NCI-H1436 treated with DMSO at 0.1 percent for 48 hours (cell line): Measurements from ENCODE around the gene ZMYM4.
"Not testable (repeated sequence)": the region's sequence is repeated elsewhere in the genome, so short reads cannot be mapped to it uniquely, and the experiment has no call there.

ENCODE experiments used
- DNase-seq: peaks from one replicate; lab custom pipeline; 2025; lab: John Stamatoyannopoulos, UW

ZMYM4 gene

DNA sequence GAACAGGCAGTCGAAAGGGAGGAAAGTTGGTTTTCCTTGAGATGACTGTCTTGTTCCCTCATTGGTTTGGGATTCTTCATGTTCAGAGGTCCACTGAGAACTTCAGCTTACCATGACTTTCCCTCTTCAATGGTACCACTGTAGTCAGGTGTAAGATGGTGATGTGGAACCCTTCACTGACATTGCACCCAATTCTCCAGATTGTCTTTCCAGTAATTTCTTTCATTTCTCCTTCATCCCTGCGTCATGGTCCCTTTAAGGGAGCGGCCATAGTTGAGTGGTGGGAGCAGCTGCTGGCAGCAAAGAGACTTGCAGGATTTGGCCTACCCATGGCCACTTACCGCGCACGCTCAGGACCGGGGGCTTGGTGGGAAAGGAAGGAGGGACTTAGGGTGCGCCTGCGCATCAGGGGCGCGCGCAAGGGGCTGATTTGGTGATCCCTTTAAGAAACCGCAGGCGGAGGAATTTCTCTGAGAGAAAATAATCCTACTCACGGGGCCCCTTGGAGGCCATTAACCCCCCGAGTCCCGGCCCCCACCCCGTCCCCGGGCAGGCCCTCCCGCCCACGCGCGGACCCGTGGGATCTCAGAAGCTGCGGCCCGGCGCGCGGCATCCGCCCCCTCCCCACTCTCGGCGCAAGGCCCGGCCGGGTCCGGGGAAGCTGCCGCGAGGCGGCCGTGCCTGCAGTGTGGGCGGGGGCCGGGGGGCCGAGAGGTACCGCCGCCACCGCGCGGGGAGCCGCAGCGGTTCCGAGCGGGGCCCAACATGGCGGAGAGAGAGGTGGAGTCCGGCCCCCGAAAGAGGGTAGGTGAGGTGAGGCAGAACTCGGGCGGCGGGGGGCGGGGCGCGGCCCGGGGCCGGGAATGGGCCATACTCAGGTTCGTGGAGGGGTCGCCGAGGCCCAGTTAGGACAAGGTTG lies at the start of gene ZMYM4:
ZMYM4 (plus strand) TSS at position 428 of the 919 bp plus-strand sequence; CDS start at position 766, 338 bp downstream.
- peak; percentile 68 for DNase-seq

GRCh38 chr1:35220976-35221375 lies 47.5 kb upstream of the ZMYM4 start:
- no peak for DNase-seq

DNA sequence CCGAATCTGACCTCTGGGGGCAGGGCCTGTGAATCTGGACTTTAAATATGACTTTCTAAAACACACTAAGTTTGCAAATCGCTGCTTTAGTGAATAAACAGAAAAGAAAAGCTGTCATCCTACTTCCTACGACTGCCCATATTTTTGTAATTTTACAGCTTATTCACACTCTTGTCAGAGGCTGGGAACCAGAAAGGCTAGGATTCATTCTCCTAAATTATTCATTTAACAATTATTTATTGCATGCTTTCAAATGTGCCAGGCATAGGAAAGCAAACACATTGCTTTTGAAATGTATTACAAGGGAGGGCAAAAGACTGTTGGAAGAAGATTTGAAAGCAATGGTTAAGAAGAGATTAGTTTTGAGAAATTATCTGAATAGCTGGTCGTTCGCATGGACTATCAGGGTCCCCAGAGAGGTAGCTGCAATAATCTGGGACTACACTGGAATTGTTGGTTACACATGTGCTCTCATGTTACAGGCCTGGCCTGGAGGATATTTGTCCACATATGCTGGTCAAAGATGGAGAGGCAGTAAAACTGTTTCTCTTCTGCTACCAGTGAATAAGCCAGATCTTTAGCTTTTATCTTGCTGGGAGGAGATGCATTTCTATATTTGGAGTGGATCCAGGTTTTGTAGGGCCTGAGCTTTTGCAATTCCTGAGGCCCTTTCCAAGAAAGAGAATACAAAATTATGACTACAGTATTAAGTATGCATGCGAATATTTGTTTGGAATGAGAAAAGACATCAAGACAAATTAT lies 46.0 kb upstream of the ZMYM4 start:
- no peak for DNase-seq

GRCh38 chr1:35223084-35223630 lies 45.4 kb upstream of the ZMYM4 start:
- DNase-seq, result no peak

DNA sequence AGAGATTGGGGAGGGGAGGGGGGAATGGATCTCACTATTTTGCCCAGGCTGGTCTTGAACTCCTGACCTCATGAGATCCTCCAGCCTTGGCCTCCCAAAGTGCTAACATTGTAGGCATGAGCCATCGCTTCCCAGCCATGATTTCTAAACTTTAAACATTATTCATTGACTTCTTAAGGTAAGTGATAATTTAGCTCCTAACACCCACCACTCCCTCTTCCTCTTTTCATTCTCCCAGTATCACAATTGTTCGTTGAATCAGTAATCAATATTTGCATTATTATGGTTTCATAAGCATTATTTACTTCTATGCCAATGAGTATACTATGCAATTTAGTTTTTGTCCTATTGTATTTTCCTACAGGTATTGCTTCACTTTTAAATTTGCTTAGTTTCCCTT lies 42.0 kb upstream of the ZMYM4 start:
- DNase-seq, result no peak

DNA sequence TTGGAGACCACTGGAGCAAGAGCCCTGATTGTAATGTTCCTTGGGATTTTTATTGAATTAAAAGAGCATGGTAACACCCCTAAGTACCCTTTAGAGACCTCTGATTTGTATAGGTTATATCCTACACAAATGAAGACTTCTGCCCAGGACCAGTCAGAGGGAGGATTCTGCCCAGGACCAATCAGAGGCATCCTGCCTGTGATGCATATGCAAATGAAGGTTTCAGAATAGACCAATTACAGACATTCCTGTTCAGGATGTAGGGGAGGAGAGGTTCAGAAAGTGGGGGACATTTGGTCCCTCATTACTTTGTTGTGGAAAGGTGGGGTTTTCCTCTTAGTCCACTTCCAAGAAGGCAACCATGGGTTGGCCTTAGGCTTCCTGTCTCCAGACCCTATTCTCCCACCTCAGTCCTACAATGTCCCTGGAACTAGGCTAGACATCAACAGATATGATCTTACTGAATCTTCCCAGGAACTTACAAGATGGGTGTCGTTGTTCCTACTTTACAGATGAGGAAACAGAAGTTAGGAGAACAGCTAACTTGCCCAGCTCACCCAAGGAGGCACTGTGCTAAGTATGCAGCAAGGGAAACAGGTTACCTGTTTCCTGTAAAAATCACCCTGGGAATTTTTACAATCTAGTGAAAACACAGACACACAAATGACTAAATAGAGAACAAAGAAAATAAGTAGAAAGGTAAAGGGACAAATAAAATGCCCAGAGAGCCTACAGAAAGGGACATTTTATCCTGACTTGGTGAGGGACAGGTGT lies 38.7 kb upstream of the ZMYM4 start:
- DNase-seq, result no peak

GRCh38 chr1:35231287-35231686 lies 37.2 kb upstream of the ZMYM4 start:
- no peak for DNase-seq

DNA sequence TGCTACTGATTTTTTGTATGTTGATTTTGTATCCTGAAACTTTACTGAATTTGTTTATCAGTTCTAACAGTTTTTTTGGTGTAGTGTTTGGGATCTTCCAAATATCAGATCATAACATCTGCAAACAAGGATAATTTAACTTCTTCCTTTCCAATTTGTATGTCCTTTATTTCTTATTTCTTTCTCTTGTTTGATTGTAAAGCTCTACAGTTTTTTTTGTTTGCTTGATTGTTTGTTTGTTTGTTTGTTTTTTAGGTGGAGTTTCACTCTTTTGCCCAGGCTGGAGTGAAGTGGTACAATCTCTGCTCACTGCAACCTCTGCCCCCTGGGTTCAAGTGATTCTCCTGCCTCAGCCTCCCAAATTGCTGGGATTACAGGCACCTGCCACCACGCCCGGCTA lies 31.7 kb upstream of the ZMYM4 start:
- not testable (repeated sequence) for DNase-seq

DNA sequence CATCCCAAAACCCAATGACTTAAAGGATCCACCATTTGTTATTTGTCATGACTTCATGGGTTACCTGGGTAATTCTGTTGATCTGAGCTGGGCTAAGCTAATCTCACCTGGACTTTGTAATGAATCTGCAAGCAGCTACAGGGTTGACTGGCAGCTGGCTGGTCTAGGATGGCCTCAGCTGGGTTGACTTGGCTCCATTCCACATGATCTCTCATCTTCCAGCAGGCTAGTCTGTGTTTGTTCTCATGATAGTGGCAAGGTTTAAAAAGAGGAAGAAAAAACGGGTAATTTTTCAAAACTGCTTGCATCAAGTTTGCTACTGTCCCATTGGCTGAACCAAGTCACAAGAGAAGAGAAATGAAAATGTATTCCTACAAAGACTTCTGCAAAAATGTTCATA lies 24.8 kb upstream of the ZMYM4 start:
- no peak for DNase-seq

- no peak for DNase-seq
Observed at GRCh38 chr1:35247256-35247655, 21.3 kb upstream of the ZMYM4 start.

- no peak for DNase-seq
Observed at GRCh38 chr1:35253941-35254340, 14.6 kb upstream of the ZMYM4 start.

GRCh38 chr1:35255276-35255675 lies 13.2 kb upstream of the ZMYM4 start:
- no peak for DNase-seq

DNA sequence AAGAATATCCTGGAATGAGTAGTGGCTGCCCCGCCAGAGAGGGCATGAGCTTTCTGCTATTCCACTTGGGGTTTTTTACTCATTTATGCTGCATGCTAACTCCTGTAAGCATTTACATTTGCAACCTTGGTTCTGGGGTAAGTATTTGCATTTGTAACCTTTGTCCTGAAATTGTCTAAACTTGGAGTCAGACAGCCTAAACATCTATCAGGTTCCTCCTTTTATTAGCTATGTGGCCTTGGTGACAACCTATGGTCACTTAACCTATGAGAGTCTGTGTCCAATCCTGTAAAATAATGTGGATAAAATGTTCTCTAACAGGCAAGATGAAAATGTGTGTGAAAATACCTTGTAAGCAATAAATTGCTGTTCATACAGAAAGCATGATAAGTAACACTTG lies 8.9 kb upstream of the ZMYM4 start:
- no peak for DNase-seq

- no peak for DNase-seq
Observed at GRCh38 chr1:35261412-35262120, 6.9 kb upstream of the ZMYM4 start.

- DNase-seq, result no peak
Observed at GRCh38 chr1:35264035-35264434, 4.5 kb upstream of the ZMYM4 start.

- DNase-seq, result no peak
Observed at GRCh38 chr1:35264871-35265270, 3.6 kb upstream of the ZMYM4 start.

DNA sequence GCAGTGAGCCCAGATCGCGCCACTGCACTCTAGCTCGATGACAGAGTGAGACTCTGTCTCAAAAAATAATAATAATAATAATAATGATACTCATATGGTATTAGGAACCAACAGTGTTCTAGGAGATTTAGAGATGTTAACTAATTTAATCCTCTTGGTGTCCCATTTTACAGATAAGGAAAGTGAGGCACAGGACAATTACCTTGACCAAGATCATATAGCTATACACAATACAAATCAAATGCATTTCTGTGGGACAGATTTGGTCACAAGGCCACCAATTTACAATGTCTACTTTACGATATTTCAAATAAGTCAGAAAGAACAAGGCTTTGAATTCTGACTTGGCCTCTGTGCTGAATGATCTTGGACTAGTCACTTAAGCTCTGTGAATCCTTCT lies 2.2 kb upstream of the ZMYM4 start:
- no peak for DNase-seq

GRCh38 chr1:35269201-35269988 lies 886 bp downstream of the ZMYM4 start:
- DNase-seq, result no peak

- no peak for DNase-seq
Observed at GRCh38 chr1:35269989-35270289, 1.4 kb downstream of the ZMYM4 start.

- DNase-seq, result no peak
Observed at GRCh38 chr1:35270836-35271235, 2.3 kb downstream of the ZMYM4 start.

GRCh38 chr1:35274197-35274596 lies 5.7 kb downstream of the ZMYM4 start:
- no peak for DNase-seq
